ENCODE measurements around the gene KDR. TPM values are rescaled to one million over a fixed set of nuclear protein-coding genes. Genes with fewer than 3 reads are reported as not detected.

KDR gene
- total RNA-seq (2013; cell fraction: nucleolus; rRNA removed) = not detected in 2 replicates
- not detected in 2 replicates for total RNA-seq (2014; rRNA removed)
- not detected in 2 replicates for total RNA-seq (2014; rRNA removed; fragmentation: Illumina TruSeq; extraction: Trizol)
- total RNA-seq (2021) = 0.05 and 0.13 TPM in 2 replicates
- not detected for polyA plus RNA-seq (2011; ENCODE audit: low read depth)
- 0.01 TPM in 1 of 2 replicates, not detected in the other for polyA plus RNA-seq (2011; rRNA removed)
- polyA plus RNA-seq (2011; cell fraction: cytosol; rRNA removed) = not detected in 2 replicates
- not detected in 2 replicates for polyA plus RNA-seq (2011; cell fraction: nucleus; rRNA removed)
- polyA plus RNA-seq (2012) = not detected in 2 replicates
- not detected in 2 replicates for polyA plus RNA-seq (2014; fragmentation: Illumina TruSeq; extraction: Trizol)
- polyA plus RNA-seq (2014; fragmentation: Nextera tagmentation; extraction: Ambion mirVana) = not detected
- polyA plus RNA-seq (2014; rRNA removed) = not detected in 2 replicates
- under 1 TPM in 1 of 2 experiments, not detected in 1; 0.04 TPM for polyA plus RNA-seq (2016; fragmentation: Nextera tagmentation; extraction: Ambion mirVana)
- 0.15 TPM in 1 of 2 replicates, not detected in the other for polyA minus RNA-seq (2011; rRNA and poly(A)+ RNA removed)
- not detected in 2 replicates for polyA minus RNA-seq (2011; cell fraction: cytosol; rRNA and poly(A)+ RNA removed)
- polyA minus RNA-seq (2011; cell fraction: nucleus; rRNA and poly(A)+ RNA removed) = not detected in 2 replicates
- not detected for Bru-seq, nascent RNA
- BruChase-seq, experiment 1, labeled RNA remaining after a 6-hour chase = not detected
- BruChase-seq, experiment 2, labeled RNA remaining after a 2-hour chase = percentile 4 among the genes with signal in this experiment
- long read RNA-seq, experiment 1 = 0 reads
- long read RNA-seq, experiment 2 = 0 reads

GRCh38 chr4:55125087-55125721 is at the start of gene KDR:
KDR (minus strand) TSS chr4:55125595; CDS start chr4:55125293, 302 bp downstream.
- Histone ChIP-seq H3K27me3 (replicated peaks in 1 of 2; ENCODE audit: control insufficient read depth in 2 of 2, insufficient read depth in 2 of 2, low read length in 1 of 2) (no peaks in the 10 kb centered on the region; a peak in 2 of 4 replicates), H3K27ac (ENCODE audit: control insufficient read depth, insufficient read depth) (no peak within 1 kb of the TSS), H3K9me3 (replicated peaks; ENCODE audit: control insufficient read depth, insufficient read depth, low read length) (no peaks in the 10 kb centered on the region), H2AFZ (ENCODE audit: control insufficient read depth, low read depth, low read length) (no peak within 1 kb of the TSS), H4K20me1 (ENCODE audit: control insufficient read depth, insufficient read depth) (no peaks in the 10 kb centered on the region), H3K4me1 (ENCODE audit: control insufficient read depth, insufficient read depth, low read length) (no peaks in the 10 kb centered on the region), H3K79me2 (ENCODE audit: control insufficient read depth, insufficient read depth, low read length) (no peaks in the 10 kb centered on the region), H3K36me3 (ENCODE audit: control insufficient read depth in 2 of 2, insufficient read depth in 2 of 2, low read length in 1 of 2) (no peaks in the 10 kb centered on the region), H3K4me3 (no peak within 1 kb of the TSS), H3K4me2 (ENCODE audit: control insufficient read depth, insufficient read depth) (no peak within 1 kb of the TSS), H3K9ac (ENCODE audit: control insufficient read depth, insufficient read depth, low read length) (no peak within 1 kb of the TSS)
- 50% methylated on average over 41 of the region's 57 CpGs for WGBS (ENCODE audit: insufficient coverage, insufficient replicate concordance, low lambda C conversion rate, missing lambda C conversion rate)
- FAIRE-seq (no peak), ATAC-seq (no peak), DNase-seq (ENCODE audit: low read depth, low spot score) (no peak)
- SMC1A ChIA-PET (ENCODE audit: uncharacterized antibody, unreplicated experiment) = no interaction called here
- no TSS peak for BruUV-seq (replicated peaks)
- intact Hi-C loops (cut with micrococcal nuclease; ENCODE audit: unreplicated experiment) (no loop called here), in situ Hi-C loops (cut with MboI) (no loop called here)
- RAD21 ChIA-PET (ENCODE audit: unreplicated experiment) = no interaction called here
- CTCF ChIA-PET = no interaction called here
- POLR2A ChIA-PET = no interaction called here
- TF ChIP-seq CBFB (IDR thresholded peaks at IDR 0.05; ENCODE audit: low read depth) = no peak
- no peak for TF ChIP-seq HCFC1 (IDR thresholded peaks at IDR 0.05; ENCODE audit: low read length)
- TF ChIP-seq POLR2AphosphoS5 (IDR thresholded peaks at IDR 0.05; ENCODE audit: low read length) = no peak
- TF ChIP-seq MXI1 (IDR thresholded peaks at IDR 0.05; ENCODE audit: low read depth, low read length) = no peak
- no peak for TF ChIP-seq USF1 (IDR thresholded peaks at IDR 0.05; ENCODE audit: borderline replicate concordance, extremely low read length, insufficient read depth, low read depth, low read length)
- no peak for TF ChIP-seq PBX3 (IDR thresholded peaks at IDR 0.05; ENCODE audit: insufficient replicate concordance, low read depth, low read length)
- no peak for TF ChIP-seq EED (IDR thresholded peaks at IDR 0.05; ENCODE audit: low read depth)
- no peak for TF ChIP-seq MEF2B (IDR thresholded peaks at IDR 0.05; ENCODE audit: partially characterized antibody, poor library complexity, severe bottlenecking)
- no peak for TF ChIP-seq EGR1 (IDR thresholded peaks at IDR 0.05; ENCODE audit: borderline replicate concordance in 1 of 2, low read depth in 2 of 2, low read length in 2 of 2)
- TF ChIP-seq GABPA (IDR thresholded peaks at IDR 0.05; ENCODE audit: low read depth) = no peak
- no peak for TF ChIP-seq CUX1 (IDR thresholded peaks at IDR 0.05; ENCODE audit: insufficient replicate concordance, low read depth, low read length)
- TF ChIP-seq MEF2A (IDR thresholded peaks at IDR 0.05; ENCODE audit: insufficient read depth, low read depth, low read length) = no peak
- no peak for TF ChIP-seq TARDBP (IDR thresholded peaks at IDR 0.05; ENCODE audit: borderline replicate concordance)
